Smooth muscle cell (in vitro differentiated cells): ENCODE measurements around the gene WSCD2. TPM values are rescaled to one million over a fixed set of nuclear protein-coding genes. Genes with fewer than 3 reads are reported as not detected.

ENCODE experiments used
- DNase-seq: peaks from one replicate; lab custom pipeline; 2025; ENCODE audit not compliant: unreplicated experiment; lab: John Stamatoyannopoulos, UW
- H2AFZ ChIP-seq: fragments of 200-600 bp; sonication (generic); 2 replicates; pipeline ENCODE4 v1.6.0; 2016; ENCODE audit warnings: antibody characterized with exemption, low read depth, mild to moderate bottlenecking
- H3F3A ChIP-seq: fragments of 200-600 bp; sonication (generic); 2 replicates; pipeline ENCODE4 v1.6.0; 2017; ENCODE audit warnings: antibody characterized with exemption, low read depth
- H3K27ac ChIP-seq: fragments of 200-600 bp; sonication (generic); 2 replicates; pipeline ENCODE4 v1.5.1; 2016; ENCODE audit warnings: low read depth, mild to moderate bottlenecking
- H3K27me3 ChIP-seq: fragments of 200-600 bp; sonication (generic); 2 replicates; pipeline ENCODE4 v1.6.1; 2016; ENCODE audit warnings: low read depth, mild to moderate bottlenecking
- H3K36me3 ChIP-seq: fragments of 200-600 bp; sonication (generic); 2 replicates; pipeline ENCODE4 v1.5.1; 2016; ENCODE audit warnings: low read depth
- H3K4me1 ChIP-seq: fragments of 200-600 bp; sonication (generic); 2 replicates; pipeline ENCODE4 v1.5.1; 2016; ENCODE audit warnings: low read depth
- H3K4me2 ChIP-seq: fragments of 200-600 bp; sonication (generic); 2 replicates; pipeline ENCODE4 v1.6.0; 2016; ENCODE audit warnings: mild to moderate bottlenecking
- H3K4me3 ChIP-seq: fragments of 200-600 bp; sonication (generic); 2 replicates; pipeline ENCODE4 v1.5.1; 2016; ENCODE audit warnings: mild to moderate bottlenecking
- H3K79me2 ChIP-seq: fragments of 200-600 bp; sonication (generic); 2 replicates; pipeline ENCODE4 v1.6.0; 2016; ENCODE audit warnings: low read depth, mild to moderate bottlenecking
- H3K9ac ChIP-seq: fragments of 200-600 bp; sonication (generic); 2 replicates; pipeline ENCODE4 v1.6.0; 2016; ENCODE audit warnings: low read depth
- H3K9me3 ChIP-seq: fragments of 200-600 bp; sonication (generic); replicated peaks from 2 replicates; pipeline ENCODE4 v1.5.1; 2016; ENCODE audit warnings: low read depth
- H4K20me1 ChIP-seq: fragments of 200-600 bp; sonication (generic); 2 replicates; pipeline ENCODE4 v1.6.0; 2016; ENCODE audit warnings: low read depth
- CTCF ChIP-seq: fragments of 200-600 bp; sonication (generic); IDR thresholded peaks from 2 replicates; pipeline ENCODE4 v1.5.1; 2017; ENCODE audit warnings: borderline replicate concordance, mild to moderate bottlenecking, antibody characterized with exemption; ENCODE audit not compliant: insufficient read depth, poor library complexity, severe bottlenecking
- WGBS: methylation state at CpG from one replicate; pipeline ENCODE4 v1.1.7; 2016; ENCODE audit warnings: low lambda C conversion rate; 5-methylcytosine and 5-hydroxymethylcytosine counted together
- polyA plus RNA-seq: library from polyadenylated mRNA; unstranded; fragments of >200 nt; fragmentation: Nextera tagmentation; extraction: Ambion mirVana; gene quantifications from 2 replicates; pipeline ENCODE4 v1.2.1, GENCODE V29; 2016
- total RNA-seq: library from RNA; depleted of rRNA; stranded (reverse); fragments of >200 nt; gene quantifications from 2 replicates; pipeline ENCODE4 v1.2.3, GENCODE V29; 2014

The WSCD2 gene
- total and polyA plus RNA-seq, 2 experiments from 2014 or later, result 0.13 TPM

- Histone ChIP-seq H3F3A (no peaks in the 10 kb centered on the region), H3K9me3 (no peaks in the 10 kb centered on the region), H2AFZ (no peak overlapping the region), H3K27me3 (peaks cover 6% of the 10 kb centered on the region), H3K4me2 (no peak overlapping the region), H4K20me1 (no peaks in the 10 kb centered on the region), H3K36me3 (no peaks in the 10 kb centered on the region), H3K27ac (no peak overlapping the region), H3K9ac (no peak overlapping the region), H3K4me3 (no peak overlapping the region), H3K79me2 (no peaks in the 10 kb centered on the region), H3K4me1 (peaks cover 4% of the 10 kb centered on the region)
- TF ChIP-seq CTCF, result no peak
- DNase-seq, result no peak
- WGBS, result 58% methylated on average over 1 of the region's 1 CpG
Measured at GRCh38 chr12:108082485-108082884, 46.6 kb upstream of the WSCD2 start.

GRCh38 chr12:108087900-108088299 is 41.2 kb upstream of the WSCD2 start:
- Histone ChIP-seq H3K4me3 (no peak overlapping the region), H3K9ac (no peak overlapping the region), H3K27me3 (peaks cover 3% of the 10 kb centered on the region), H3K4me1 (no peaks in the 10 kb centered on the region), H3K9me3 (no peaks in the 10 kb centered on the region), H3K4me2 (no peak overlapping the region), H4K20me1 (no peaks in the 10 kb centered on the region), H2AFZ (no peak overlapping the region), H3K79me2 (no peaks in the 10 kb centered on the region), H3F3A (no peaks in the 10 kb centered on the region), H3K27ac (no peak overlapping the region), H3K36me3 (no peaks in the 10 kb centered on the region)
- no peak for TF ChIP-seq CTCF
- no peak for DNase-seq
- WGBS, result 82% methylated on average over 1 of the region's 1 CpG

- H3F3A ChIP-seq, result no peaks in the 10 kb centered on the region
- no peak overlapping the region for H3K4me3 ChIP-seq
- H3K9ac ChIP-seq, result no peak overlapping the region
- no peak overlapping the region for H3K4me2 ChIP-seq
- DNase-seq, result no peak
- H3K36me3 ChIP-seq, result no peaks in the 10 kb centered on the region
- no peak overlapping the region for H3K27ac ChIP-seq
- H3K27me3 ChIP-seq, result peaks cover 12% of the 10 kb centered on the region
- TF ChIP-seq CTCF, result no peak
- WGBS, result 80% methylated on average over 13 of the region's 13 CpGs
- H3K79me2 ChIP-seq, result no peaks in the 10 kb centered on the region
- H3K9me3 ChIP-seq, result no peaks in the 10 kb centered on the region
- H3K4me1 ChIP-seq, result no peaks in the 10 kb centered on the region
- no peak overlapping the region for H2AFZ ChIP-seq
- no peaks in the 10 kb centered on the region for H4K20me1 ChIP-seq
Measured at GRCh38 chr12:108090107-108090899, 38.8 kb upstream of the WSCD2 start.
